ENCODE results near the gene KIFC1.
"Not testable (repeated sequence)": the region's sequence is repeated elsewhere in the genome, so short reads cannot be mapped to it uniquely, and the experiment has no call there.

GRCh38 chr6:33365206-33365971 lies 26.2 kb upstream of the KIFC1 start:
- not testable (repeated sequence) for TF ChIP-seq POLR2A, CTCF (IDR thresholded peaks at IDR 0.05)
